MM.1S (cell line): ENCODE results near the gene ADIPOR2.

Experiments
- DNase-seq: peaks from one replicate; pipeline ENCODE4 v3.0.0-alpha.2; 2015
- H2AFZ ChIP-seq: fragments of 300-600 bp; sonication (generic); 2 replicates; pipeline ENCODE4 v1.6.0; 2016; ENCODE audit warnings: antibody characterized with exemption, low read length
- H3F3A ChIP-seq: fragments of 300-600 bp; sonication (generic); 2 replicates; pipeline ENCODE4 v1.6.1; 2016; ENCODE audit warnings: mild to moderate bottlenecking, antibody characterized with exemption, low read length, moderate library complexity, mixed read lengths; ENCODE audit not compliant: insufficient read depth
- H3K27ac ChIP-seq: fragments of 300-600 bp; sonication (generic); 2 replicates; pipeline ENCODE4 v1.5.1; 2016; ENCODE audit warnings: mild to moderate bottlenecking, low read length
- H3K27me3 ChIP-seq: fragments of 300-600 bp; sonication (generic); replicated peaks from 2 replicates; pipeline ENCODE4 v1.6.0; 2016; ENCODE audit warnings: low read length; ENCODE audit not compliant: insufficient read depth
- H3K36me3 ChIP-seq: fragments of 300-600 bp; sonication (generic); replicated peaks from 2 replicates; pipeline ENCODE4 v1.6.1; 2016; ENCODE audit warnings: mild to moderate bottlenecking, low read length, mixed read lengths; ENCODE audit not compliant: insufficient read depth
- H3K4me1 ChIP-seq: fragments of 300-600 bp; sonication (generic); 2 replicates; pipeline ENCODE4 v1.6.1; 2016; ENCODE audit warnings: low read length, mixed read lengths
- H3K4me2 ChIP-seq: fragments of 300-600 bp; sonication (generic); 2 replicates; pipeline ENCODE4 v1.6.0; 2016; ENCODE audit warnings: low read depth, low read length
- H3K4me3 ChIP-seq: fragments of 300-600 bp; sonication (generic); 2 replicates; pipeline ENCODE4 v1.5.1; 2016; ENCODE audit warnings: low read length, mixed read lengths
- H3K79me2 ChIP-seq: fragments of 300-600 bp; sonication (generic); 2 replicates; pipeline ENCODE4 v1.6.1; 2016; ENCODE audit warnings: mixed run types, low read length, mixed read lengths
- H3K9ac ChIP-seq: fragments of 300-600 bp; sonication (generic); 2 replicates; pipeline ENCODE4 v1.6.1; 2016; ENCODE audit warnings: low read length, mixed read lengths
- H3K9me2 ChIP-seq: fragments of 300-600 bp; sonication (generic); replicated peaks from 2 replicates; pipeline ENCODE4 v1.6.1; 2016; ENCODE audit warnings: mild to moderate bottlenecking, low read length, mixed read lengths; ENCODE audit not compliant: insufficient read depth
- H3K9me3 ChIP-seq: fragments of 300-600 bp; sonication (generic); replicated peaks from 2 replicates; pipeline ENCODE4 v1.6.1; 2016; ENCODE audit warnings: mild to moderate bottlenecking, low read length, mixed read lengths; ENCODE audit not compliant: insufficient read depth
- H4K20me1 ChIP-seq: fragments of 300-600 bp; sonication (generic); 2 replicates; pipeline ENCODE4 v1.6.1; 2016; ENCODE audit warnings: mild to moderate bottlenecking, low read length, moderate library complexity, mixed read lengths; ENCODE audit not compliant: insufficient read depth
- CTCF ChIP-seq: fragments of 300-600 bp; sonication (generic); IDR thresholded peaks from 2 replicates; pipeline ENCODE4 v1.5.1; 2016; ENCODE audit warnings: antibody characterized with exemption, low read length, mixed read lengths
- EZH2 ChIP-seq: fragments of 300-600 bp; sonication (generic); optimal IDR thresholded peaks from 2 replicates; pipeline ENCODE3; 2017; ENCODE audit warnings: low read depth, mild to moderate bottlenecking, antibody characterized with exemption, low read length, mixed read lengths
- EZH2phosphoT487 ChIP-seq: fragments of 300-600 bp; sonication (generic); IDR thresholded peaks from 2 replicates; pipeline ENCODE4 v1.6.1; 2018; ENCODE audit warnings: antibody characterized with exemption, low read length

The ADIPOR2 gene

GRCh38 chr12:1739368-1739767 is 48.5 kb downstream of the ADIPOR2 start:
- no peak overlapping the region for H3K4me2 ChIP-seq
- peaks cover 62% of the 10 kb centered on the region for H3K79me2 ChIP-seq
- no peak overlapping the region for H2AFZ ChIP-seq
- no peak for TF ChIP-seq EZH2phosphoT487
- no peak for TF ChIP-seq EZH2
- TF ChIP-seq CTCF: no peak
- no peaks in the 10 kb centered on the region for H3K9me2 ChIP-seq
- no peaks in the 10 kb centered on the region for H3F3A ChIP-seq
- no peak for DNase-seq
- no peak overlapping the region for H3K4me3 ChIP-seq
- no peaks in the 10 kb centered on the region for H3K36me3 ChIP-seq
- no peaks in the 10 kb centered on the region; the same call in 1 of the 2 replicates for H4K20me1 ChIP-seq
- H3K9ac ChIP-seq: no peak overlapping the region
- no peaks in the 10 kb centered on the region for H3K4me1 ChIP-seq
- H3K27ac ChIP-seq: no peak overlapping the region
- H3K27me3 ChIP-seq: no peaks in the 10 kb centered on the region
- H3K9me3 ChIP-seq: no peaks in the 10 kb centered on the region

- DNase-seq: no peak
- H3F3A ChIP-seq: no peaks in the 10 kb centered on the region
- TF ChIP-seq EZH2 (no peak), EZH2phosphoT487 (no peak), CTCF (no peak)
- no peak overlapping the region for H2AFZ ChIP-seq
- H3K9ac ChIP-seq: no peak overlapping the region
- H4K20me1 ChIP-seq: no peaks in the 10 kb centered on the region; the same call in 1 of the 2 replicates
- no peaks in the 10 kb centered on the region for H3K9me2 ChIP-seq
- no peaks in the 10 kb centered on the region for H3K4me1 ChIP-seq
- no peak overlapping the region for H3K4me2 ChIP-seq
- H3K9me3 ChIP-seq: no peaks in the 10 kb centered on the region
- no peaks in the 10 kb centered on the region for H3K36me3 ChIP-seq
- H3K4me3 ChIP-seq: no peak overlapping the region
- H3K79me2 ChIP-seq: peaks cover 62% of the 10 kb centered on the region
- H3K27ac ChIP-seq: no peak overlapping the region
- H3K27me3 ChIP-seq: no peaks in the 10 kb centered on the region
These were observed 49.5 kb downstream of the ADIPOR2 start for GRCh38 chr12:1740161-1740948.

GRCh38 chr12:1741154-1741949 is 50.5 kb downstream of the ADIPOR2 start:
- H3K79me2 ChIP-seq: peaks cover 62% of the 10 kb centered on the region
- no peaks in the 10 kb centered on the region for H3K9me2 ChIP-seq
- no peak overlapping the region for H2AFZ ChIP-seq
- H3K9me3 ChIP-seq: no peaks in the 10 kb centered on the region
- H3K27ac ChIP-seq: no peak overlapping the region
- H3K4me2 ChIP-seq: no peak overlapping the region
- H4K20me1 ChIP-seq: no peaks in the 10 kb centered on the region; the same call in 1 of the 2 replicates
- TF ChIP-seq EZH2phosphoT487 (no peak), EZH2 (no peak), CTCF (no peak)
- H3K36me3 ChIP-seq: no peaks in the 10 kb centered on the region
- no peak for DNase-seq
- no peak overlapping the region for H3K4me3 ChIP-seq
- H3K27me3 ChIP-seq: no peaks in the 10 kb centered on the region
- no peaks in the 10 kb centered on the region for H3F3A ChIP-seq
- H3K9ac ChIP-seq: no peak overlapping the region
- H3K4me1 ChIP-seq: no peaks in the 10 kb centered on the region
